ENCODE results near the gene LIME1. TPM values are rescaled to one million over a fixed set of nuclear protein-coding genes. Genes with fewer than 3 reads are reported as not detected.

The LIME1 gene
- total RNA-seq, 2 experiments from 2014 or later: 181 to 186 TPM

DNA sequence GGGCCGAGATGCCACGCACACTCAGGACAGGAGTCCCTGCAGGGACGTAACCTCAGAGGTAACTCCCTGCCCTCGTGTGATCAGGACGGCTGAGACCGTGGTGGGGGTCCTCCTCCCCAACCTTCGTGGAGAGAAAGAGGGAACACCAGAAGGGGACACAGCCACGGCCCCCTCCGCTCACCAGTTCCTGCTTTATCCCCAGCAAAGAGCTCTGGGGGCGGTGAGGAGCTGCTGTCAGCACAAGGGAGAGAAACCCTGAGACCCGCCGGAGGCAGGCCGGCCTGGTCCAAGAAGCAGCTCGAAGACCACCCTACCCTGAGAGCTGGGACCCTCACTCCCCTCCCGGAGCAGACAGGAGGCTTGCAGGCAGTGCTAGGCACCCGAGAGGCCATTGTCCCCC is 47.5 kb downstream of the LIME1 start:
- no peaks in the 10 kb centered on the region for H3K36me3 Mint-ChIP-seq (ENCODE audit: low read depth)
- POLR2A ChIA-PET: interaction anchor here (1.1 kb wide), 1 partner anchor 74 kb away, joined by 4 read pairs; no protein-coding TSS in a partner anchor

DNA sequence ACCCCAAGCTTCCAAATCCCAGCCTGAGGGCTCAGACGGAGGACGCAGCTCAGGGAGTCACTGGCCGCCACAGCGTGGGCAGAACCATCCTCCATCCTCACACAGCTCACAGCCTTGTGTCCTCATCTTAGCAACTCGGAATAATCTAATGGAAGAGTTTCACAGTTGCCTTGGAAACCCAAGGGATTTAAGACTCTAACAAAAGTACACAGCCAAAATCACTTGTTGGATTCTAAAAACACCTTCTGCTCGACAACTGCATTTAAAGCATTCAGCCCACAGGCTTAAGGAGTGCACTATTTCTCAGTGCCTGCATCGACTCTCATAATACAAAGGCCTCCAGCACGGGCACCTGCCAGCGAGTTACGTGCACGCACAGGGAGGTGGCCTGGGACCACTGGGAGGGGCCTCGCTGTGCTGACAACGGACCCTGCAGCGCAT is 49.2 kb downstream of the LIME1 start:
- no peak for DNase-seq
- Mint-ChIP-seq H3K27ac (no peak overlapping the region), H3K4me1 (peaks cover 17% of the 10 kb centered on the region), H3K36me3 (ENCODE audit: low read depth) (no peaks in the 10 kb centered on the region), H3K27me3 (peaks cover 5% of the 10 kb centered on the region), H3K9me3 (no peaks in the 10 kb centered on the region), H3K4me3 (no peak overlapping the region)
- POLR2A ChIA-PET: interaction anchor here (0.8 kb wide), 1 partner anchor 57 kb away, joined by 3 read pairs; no protein-coding TSS in a partner anchor
- CTCF ChIA-PET: interaction anchor here (0.7 to 2.0 kb wide), 16 partner anchors 8 to 335 kb away, joined by 3 to 8 read pairs (median 4); partner anchors contain the start of genes LIME1, PTK6 and TPD52L2

More for the DNA sequence above, 47.5 kb downstream of the LIME1 start:
- Mint-ChIP-seq H3K27ac (no peak overlapping the region), H3K27me3 (peaks cover 5% of the 10 kb centered on the region), H3K4me1 (peaks cover 17% of the 10 kb centered on the region), H3K9me3 (no peaks in the 10 kb centered on the region), H3K4me3 (no peak overlapping the region)
- CTCF ChIA-PET: interaction anchor here (1.0 to 2.0 kb wide), 5 partner anchors 9 to 81 kb away, joined by 3 to 7 read pairs (median 3); partner anchors contain the start of genes ARFRP1 and TPD52L2
- no peak for DNase-seq

GRCh38 chr20:63787302-63787701 is 50.8 kb downstream of the LIME1 start:
- Mint-ChIP-seq H3K4me3 (no peak overlapping the region), H3K27ac (no peak overlapping the region), H3K9me3 (no peaks in the 10 kb centered on the region), H3K36me3 (ENCODE audit: low read depth) (no peaks in the 10 kb centered on the region), H3K27me3 (peaks cover 5% of the 10 kb centered on the region), H3K4me1 (peaks cover 10% of the 10 kb centered on the region)
- no peak for DNase-seq
- ChIA-PET POLR2A (no interaction called here), CTCF (interaction anchor here (1.1 to 2.0 kb wide), 6 partner anchors 14 to 333 kb away, joined by 3 to 7 read pairs (median 6); partner anchors contain the start of genes PTK6 and TPD52L2)

- H3K9me3 Mint-ChIP-seq: no peaks in the 10 kb centered on the region
- peaks cover 5% of the 10 kb centered on the region for H3K4me1 Mint-ChIP-seq
- no peak overlapping the region for H3K4me3 Mint-ChIP-seq
- no peak overlapping the region for H3K27ac Mint-ChIP-seq
- H3K27me3 Mint-ChIP-seq: peaks cover 5% of the 10 kb centered on the region
- no peaks in the 10 kb centered on the region for H3K36me3 Mint-ChIP-seq (ENCODE audit: low read depth)
- ChIA-PET POLR2A (no interaction called here), CTCF (no interaction called here)
- DNase-seq: no peak
Observed at GRCh38 chr20:63787749-63788148, 51.3 kb downstream of the LIME1 start.

Other genes starting within 250 kb of the LIME1 start
- 1 to 10 TPM; 2.0 to 2.6 TPM for gene EEF1A2, start 237.6 kb upstream of the LIME1 start, total RNA-seq
- gene PPDPF, start 215.9 kb upstream of the LIME1 start, total RNA-seq: 100 to 1,000 TPM; 228 to 232 TPM
- 1 to 10 TPM; 2.1 to 2.3 TPM for gene PTK6, start 199.3 kb upstream of the LIME1 start, total RNA-seq
- not detected for gene SRMS, start 188.9 kb upstream of the LIME1 start, total RNA-seq
- gene FNDC11, start 182.5 kb upstream of the LIME1 start, total RNA-seq: under 1 TPM; 0.20 to 0.30 TPM
- 100 to 1,000 TPM; 202 to 208 TPM for gene HELZ2, start 162.4 kb upstream of the LIME1 start, total RNA-seq
- gene GMEB2, start 109.6 kb upstream of the LIME1 start, total RNA-seq: 10 to 100 TPM; 17.9 to 18.5 TPM
- gene STMN3, start 83.2 kb upstream of the LIME1 start, total RNA-seq: 10 to 100 TPM; 20.9 to 23.8 TPM
- gene RTEL1, start 78.4 kb upstream of the LIME1 start, total RNA-seq: 10 to 100 TPM; 29.2 to 30.0 TPM
- gene TNFRSF6B, start 40.0 kb upstream of the LIME1 start, total RNA-seq: not detected
- 10 to 100 TPM; 52.9 to 53.4 TPM for gene ARFRP1, start 28.7 kb upstream of the LIME1 start, total RNA-seq
- 10 to 100 TPM; 41.6 to 42.8 TPM for gene ZGPAT, start 28.6 kb upstream of the LIME1 start, total RNA-seq
- gene SLC2A4RG, start 3.1 kb downstream of the LIME1 start, total RNA-seq: 10 to 100 TPM; 88.3 to 90.4 TPM
- under 1 TPM; 0.53 to 0.65 TPM for gene ZBTB46, start 94.6 kb downstream of the LIME1 start, total RNA-seq
- not detected for gene ABHD16B, start 124.8 kb downstream of the LIME1 start, total RNA-seq
- 10 to 100 TPM; 48.2 to 48.7 TPM for gene TPD52L2, start 128.6 kb downstream of the LIME1 start, total RNA-seq
- 10 to 100 TPM; 58.6 to 59.7 TPM for gene DNAJC5, start 158.5 kb downstream of the LIME1 start, total RNA-seq
- 10 to 100 TPM; 36.3 to 36.6 TPM for gene UCKL1, start 219.8 kb downstream of the LIME1 start, total RNA-seq
- 10 to 100 TPM; 16.5 to 16.7 TPM for gene ZNF512B, start 233.3 kb downstream of the LIME1 start, total RNA-seq
- gene SAMD10, start 243.0 kb downstream of the LIME1 start, total RNA-seq: 10 to 100 TPM; 18.3 to 21.0 TPM
- 10 to 100 TPM; 58.4 to 60.4 TPM for gene PRPF6, start 244.5 kb downstream of the LIME1 start, total RNA-seq